Renal cortex interstitium (tissue), 11 donors: ENCODE measurements around the gene SSBP4. TPM values are rescaled to one million over a fixed set of nuclear protein-coding genes. Genes with fewer than 3 reads are reported as not detected.

Experiments
- DNase-seq, 11 donors: peaks; one replicate each; pipeline ENCODE4 v3.0.0-alpha.2; 2013; ENCODE audit warnings: low read depth in 9 of 11, low spot score in 4 of 11; ENCODE audit errors: extremely low read depth in 1 of 11
- polyA plus RNA-seq, 3 donors: library from polyadenylated mRNA; unstranded; fragments of 120-200 nt; gene quantifications; one replicate each; pipeline ENCODE4 v1.2.1, GENCODE V29; 2013; ENCODE audit not compliant: insufficient read length in 3 of 3

The SSBP4 gene
- polyA plus RNA-seq, 3 donors, result 52.4 to 115 (median 104) TPM

- no peak for DNase-seq
These were observed 27.7 kb downstream of the SSBP4 start for GRCh38 chr19:18446811-18447359.

DNA sequence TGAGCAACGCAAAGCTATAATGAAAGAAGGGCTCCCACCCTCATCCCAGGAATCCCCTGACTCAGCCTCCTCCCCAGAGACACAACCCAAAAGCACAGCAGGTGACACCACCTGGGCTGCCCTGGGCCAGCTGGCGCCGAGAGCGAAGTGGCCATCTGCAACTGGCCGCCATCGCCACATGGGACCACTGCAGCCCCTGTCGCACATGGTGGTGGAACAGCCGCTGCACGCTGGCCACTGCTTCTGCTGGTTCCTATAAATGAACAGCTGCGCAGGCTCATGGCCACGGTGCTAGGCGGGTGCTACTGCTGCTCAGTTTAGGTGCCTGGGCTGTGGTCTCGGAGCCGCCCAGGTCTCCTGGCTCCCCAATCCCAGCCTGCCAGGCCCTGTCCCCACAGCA lies 30.4 kb downstream of the SSBP4 start:
- no peak for DNase-seq

- DNase-seq, result no peak
These were observed 31.1 kb downstream of the SSBP4 start for GRCh38 chr19:18450021-18450930.

- DNase-seq, result peak in 3 of 11 donors; percentile 62 to 78 (median 68)
These were observed 32.0 kb downstream of the SSBP4 start for GRCh38 chr19:18450931-18451836.

GRCh38 chr19:18452386-18452785 lies 33.2 kb downstream of the SSBP4 start:
- DNase-seq, result no peak

- no peak for DNase-seq
These were observed 34.2 kb downstream of the SSBP4 start for GRCh38 chr19:18453269-18454024.

DNA sequence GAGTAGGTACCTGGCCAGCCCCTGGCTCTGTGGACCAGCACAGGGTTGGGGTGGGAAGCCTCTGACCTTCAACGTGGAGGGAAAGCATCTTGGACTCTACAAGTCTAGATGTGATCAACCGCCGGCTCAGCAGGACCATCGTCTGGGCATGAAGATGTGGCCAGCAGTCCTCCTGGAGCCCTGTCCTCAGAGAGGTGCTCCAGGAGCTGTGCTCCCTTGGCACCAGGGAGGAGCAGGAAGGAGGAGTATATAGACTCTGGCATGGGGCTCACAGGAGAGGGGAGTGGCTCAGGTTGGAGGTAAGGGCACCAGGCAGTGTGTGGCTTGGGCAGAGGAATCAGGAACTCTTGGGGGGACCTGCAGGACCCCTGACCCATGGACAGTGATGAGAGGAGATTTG lies 37.1 kb downstream of the SSBP4 start:
- no peak for DNase-seq

GRCh38 chr19:18456974-18457373 lies 37.8 kb downstream of the SSBP4 start:
- DNase-seq, result no peak

DNA sequence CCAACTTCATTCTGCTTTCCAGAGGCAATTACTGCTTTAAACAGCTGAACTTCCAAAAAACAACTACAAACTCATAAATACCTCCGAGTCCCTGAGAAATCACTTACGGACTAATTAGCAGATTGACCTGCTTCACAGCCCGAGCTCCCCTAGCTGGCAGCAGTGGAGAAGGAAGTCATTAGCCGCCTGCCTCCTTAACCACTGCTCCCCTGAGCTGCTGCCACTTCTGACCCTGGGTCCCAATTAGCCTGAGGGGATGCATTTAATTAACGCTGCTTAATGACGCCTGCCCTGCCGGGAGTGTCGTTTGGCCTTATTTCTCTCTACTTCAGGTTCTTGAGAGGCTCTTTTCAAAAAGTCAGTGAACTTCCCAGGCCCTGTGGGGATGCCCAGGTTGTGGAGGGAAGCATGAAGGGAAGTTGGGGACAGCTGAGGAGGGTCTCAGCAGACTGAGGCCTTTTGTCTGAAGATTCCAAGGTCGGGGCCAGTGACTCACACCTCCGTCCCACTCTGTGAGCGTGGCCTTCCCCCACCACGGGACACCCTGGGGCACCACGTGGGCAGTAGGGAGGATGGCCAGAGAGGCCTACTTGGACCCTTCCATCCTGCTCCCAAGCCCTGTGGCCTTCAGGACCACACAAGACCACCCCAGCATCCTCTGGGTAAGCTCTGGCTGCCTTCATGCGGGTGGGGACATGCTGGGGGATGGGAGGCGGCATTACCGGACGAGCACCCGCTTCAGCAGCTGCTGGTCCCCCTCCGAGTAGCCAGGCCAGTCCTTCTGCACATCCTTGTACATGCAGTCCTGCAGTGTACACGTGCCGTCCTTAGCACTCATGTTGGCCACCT lies 38.5 kb downstream of the SSBP4 start:
- no peak for DNase-seq

- DNase-seq, result no peak
These were observed 41.7 kb downstream of the SSBP4 start for GRCh38 chr19:18460900-18461299.

DNA sequence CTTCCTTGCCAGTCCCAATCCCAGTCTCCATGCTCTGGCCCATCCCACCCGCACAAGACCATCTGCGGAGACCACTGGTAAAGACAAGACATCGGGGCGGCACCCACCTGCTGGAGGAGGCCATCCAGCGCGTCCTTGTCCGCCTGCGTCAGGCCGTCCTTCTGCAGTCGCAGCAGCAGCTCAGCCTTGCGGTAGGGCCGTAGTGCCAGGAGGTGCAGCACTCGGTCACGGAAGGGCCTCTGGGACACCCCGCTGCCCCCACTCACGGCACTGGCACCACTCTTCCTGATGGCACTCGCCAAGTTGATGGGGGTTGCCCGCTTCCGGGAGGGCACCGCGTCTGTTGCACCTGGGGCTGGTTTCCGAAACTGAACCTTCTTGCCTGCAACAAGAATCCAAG lies 42.3 kb downstream of the SSBP4 start:
- DNase-seq, result no peak

GRCh38 chr19:18464646-18465045 lies 45.4 kb downstream of the SSBP4 start:
- peak in 1 of 11 donors; percentile 45 for DNase-seq

- no peak for DNase-seq
These were observed 46.2 kb downstream of the SSBP4 start for GRCh38 chr19:18465214-18465963.

DNA sequence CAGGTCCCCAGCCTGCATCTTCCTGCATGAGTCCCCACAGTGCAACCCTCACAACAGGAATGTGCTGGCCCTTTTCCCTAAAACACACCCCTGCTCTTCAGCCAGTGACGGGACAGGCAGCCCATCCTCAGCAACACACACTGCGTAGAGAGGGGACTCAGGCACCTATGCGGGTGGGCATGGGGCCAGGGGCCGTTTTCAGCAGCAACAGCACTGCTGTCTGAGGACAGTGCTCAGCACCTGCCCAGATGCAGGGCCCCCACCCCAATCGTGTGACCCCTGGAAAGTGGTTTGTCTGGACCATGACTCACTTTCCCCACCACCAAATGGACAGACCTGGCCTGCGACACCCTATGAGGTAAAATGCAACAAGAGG lies 46.8 kb downstream of the SSBP4 start:
- DNase-seq, result no peak

DNA sequence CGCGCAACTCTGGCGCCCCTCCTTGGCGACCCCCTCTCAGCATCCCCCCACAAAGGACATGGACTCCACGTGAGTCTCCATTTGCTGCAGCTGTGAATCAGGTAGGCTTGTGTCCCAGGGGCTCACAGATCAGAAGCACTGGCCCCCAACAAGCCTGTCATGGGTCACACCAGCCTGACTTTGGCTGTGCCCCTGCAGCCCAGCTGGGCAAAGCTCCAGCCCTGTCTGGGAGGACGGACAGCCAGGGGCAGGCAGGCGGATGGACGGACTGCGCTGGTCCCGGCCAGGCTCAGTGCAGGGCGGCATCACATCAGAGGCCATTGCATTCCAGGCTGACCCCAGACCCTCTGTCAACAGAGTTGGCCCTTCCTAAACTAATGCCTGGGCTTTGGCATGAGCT lies 47.2 kb downstream of the SSBP4 start:
- no peak for DNase-seq

- DNase-seq, result no peak
These were observed 48.8 kb downstream of the SSBP4 start for GRCh38 chr19:18467978-18468377.

DNA sequence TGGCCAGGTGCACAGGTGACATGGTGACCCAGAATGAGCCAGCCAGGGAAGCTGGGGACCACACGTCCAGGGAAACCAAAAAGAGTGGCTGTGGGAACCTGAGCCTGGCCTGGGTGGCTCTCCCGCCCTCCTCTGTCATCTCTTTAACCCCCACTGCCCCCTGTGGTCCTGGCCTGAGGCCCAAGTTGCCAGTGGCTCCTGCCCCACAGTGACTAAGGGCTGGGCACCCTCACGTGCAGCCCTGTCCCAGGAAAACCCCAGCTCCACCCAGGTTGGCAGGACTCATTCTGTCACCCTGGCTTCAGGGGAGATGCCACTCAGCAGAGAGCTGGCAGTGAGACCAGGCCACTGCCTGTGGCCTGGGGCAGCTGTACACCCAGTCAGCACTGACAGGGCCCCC lies 49.3 kb downstream of the SSBP4 start:
- no peak for DNase-seq
